Occipital lobe (tissue), 2 donors: ENCODE measurements around the gene TRIP11. TPM values are rescaled to one million over a fixed set of nuclear protein-coding genes. Genes with fewer than 3 reads are reported as not detected.

ENCODE experiments used
- DNase-seq: peaks from one replicate; lab custom pipeline; 2025; lab: John Stamatoyannopoulos, UW
- total RNA-seq: library from RNA; depleted of rRNA; stranded (reverse); fragments of >200 nt; gene quantifications from one replicate; pipeline ENCODE4 v1.2.3, GENCODE V29; 2014

TRIP11 gene
- total RNA-seq, 1 donor from 2014 or later: 49.4 TPM

GRCh38 chr14:92010644-92011043, 29.2 kb downstream of the TRIP11 start:
- no peak for DNase-seq

- DNase-seq: no peak
These were observed 30.3 kb downstream of the TRIP11 start for GRCh38 chr14:92009604-92010003.

GRCh38 chr14:92005019-92005418, 34.8 kb downstream of the TRIP11 start:
- DNase-seq: no peak

- DNase-seq: no peak
These were observed 35.8 kb downstream of the TRIP11 start for GRCh38 chr14:92004062-92004461.

GRCh38 chr14:91998667-91999570, 40.9 kb downstream of the TRIP11 start:
- DNase-seq: no peak

GRCh38 chr14:91997492-91997891, 42.4 kb downstream of the TRIP11 start:
- DNase-seq: no peak

GRCh38 chr14:91996948-91997371, 42.9 kb downstream of the TRIP11 start:
- DNase-seq: no peak

- DNase-seq: no peak
These were observed 52.7 kb downstream of the TRIP11 start for GRCh38 chr14:91987192-91987591.

- DNase-seq: no peak
These were observed 54.2 kb downstream of the TRIP11 start for GRCh38 chr14:91985521-91986255.

GRCh38 chr14:91985008-91985407, 54.9 kb downstream of the TRIP11 start:
- DNase-seq: no peak

- DNase-seq: no peak
These were observed 56.3 kb downstream of the TRIP11 start for GRCh38 chr14:91983588-91983987.

GRCh38 chr14:91980157-91980556, 59.7 kb downstream of the TRIP11 start:
- no peak for DNase-seq

GRCh38 chr14:91977884-91978283, 62.0 kb downstream of the TRIP11 start:
- no peak for DNase-seq

GRCh38 chr14:91975763-91976162, 64.1 kb downstream of the TRIP11 start:
- no peak for DNase-seq

GRCh38 chr14:91971188-91971778, 68.6 kb downstream of the TRIP11 start:
- no peak for DNase-seq

GRCh38 chr14:91968280-91968679, 71.6 kb downstream of the TRIP11 start:
- DNase-seq: no peak

GRCh38 chr14:91964724-91965123, 75.1 kb downstream of the TRIP11 start:
- no peak for DNase-seq

- DNase-seq: no peak
These were observed 75.8 kb downstream of the TRIP11 start for GRCh38 chr14:91964011-91964410.

GRCh38 chr14:91963465-91963864, 76.4 kb downstream of the TRIP11 start:
- DNase-seq: no peak

GRCh38 chr14:91961297-91962220, 78.3 kb downstream of the TRIP11 start:
- no peak for DNase-seq

- no peak for DNase-seq
These were observed 82.0 kb downstream of the TRIP11 start for GRCh38 chr14:91957876-91958313.
